ENCODE results near the gene TIAM1.

TIAM1 gene

DNA sequence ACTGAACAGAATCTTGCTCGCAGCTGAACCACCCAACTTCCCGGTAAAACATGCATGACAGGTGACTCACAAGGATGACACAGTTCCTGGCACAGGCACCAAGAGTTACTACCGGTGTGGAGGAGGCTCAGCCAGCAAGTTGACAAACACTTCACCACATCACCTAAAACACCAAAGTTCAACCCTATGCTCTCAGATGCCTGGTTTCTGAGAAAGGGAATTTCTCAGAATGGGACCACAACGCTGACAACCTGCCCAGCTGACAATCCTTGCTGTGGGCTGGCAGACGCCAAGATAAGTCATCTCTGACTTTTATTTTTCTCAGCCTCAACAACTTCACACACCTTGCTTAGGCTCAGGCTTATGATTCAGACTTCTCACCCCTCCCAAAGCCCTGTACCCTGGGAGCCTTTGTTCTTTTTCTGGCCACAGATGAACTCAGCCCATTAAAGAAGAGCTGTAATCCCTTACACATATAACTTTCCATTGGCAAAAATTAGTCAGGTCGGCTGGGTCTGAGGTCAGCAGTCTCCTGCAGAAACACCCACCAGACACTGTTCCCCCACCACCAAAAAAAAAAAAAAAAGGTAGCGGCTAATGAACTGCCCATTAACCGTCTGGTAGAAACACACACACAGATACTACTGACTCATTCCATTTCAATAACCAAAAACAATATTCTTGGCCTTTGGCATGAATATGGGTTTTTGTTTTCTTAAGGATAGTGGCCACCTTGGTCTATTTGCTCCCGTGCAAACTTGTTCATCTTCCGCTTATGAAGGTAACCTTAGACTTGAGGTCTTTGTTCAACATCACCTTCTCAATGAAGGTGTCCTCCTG lies 10.8 kb upstream of the TIAM1 start:
- DNase-seq: no peak

DNA sequence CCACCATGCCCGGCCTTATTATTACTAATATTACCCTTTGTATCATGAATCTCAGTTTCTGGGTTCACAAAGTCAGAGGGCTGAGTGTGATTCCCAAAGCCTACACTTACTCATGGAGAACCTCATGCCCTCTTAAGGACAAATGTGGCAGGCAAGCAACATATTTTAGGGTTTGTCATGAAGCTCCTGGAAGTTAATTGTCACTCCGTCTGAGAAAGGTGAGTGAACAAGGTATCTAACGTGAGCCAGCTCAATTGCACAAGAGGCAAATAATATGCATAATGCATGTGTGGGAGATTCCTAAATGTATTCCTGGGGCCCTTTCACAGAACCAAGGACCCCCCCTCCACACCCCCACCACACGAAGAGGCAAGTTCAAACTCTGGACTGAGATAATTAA lies 10.1 kb upstream of the TIAM1 start:
- DNase-seq: no peak

DNA sequence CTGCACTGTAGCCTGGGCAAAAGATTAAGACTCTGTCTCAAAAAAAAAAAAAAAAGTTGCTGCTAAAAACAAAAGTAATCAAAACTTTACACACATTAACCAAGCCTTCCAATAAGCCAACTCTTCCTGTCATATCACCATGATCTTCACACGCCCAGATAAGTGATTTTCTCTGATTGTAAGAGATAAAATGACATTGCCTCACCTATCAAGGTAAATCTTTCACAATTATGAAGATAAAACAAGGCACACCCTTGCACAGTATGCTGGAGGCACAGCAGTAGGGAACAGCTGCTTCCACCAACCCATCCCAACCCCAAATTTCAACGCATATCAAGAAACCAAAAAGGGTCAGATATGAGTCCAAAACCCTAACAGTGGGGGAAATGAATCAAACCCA lies 8.8 kb upstream of the TIAM1 start:
- DNase-seq: no peak

DNA sequence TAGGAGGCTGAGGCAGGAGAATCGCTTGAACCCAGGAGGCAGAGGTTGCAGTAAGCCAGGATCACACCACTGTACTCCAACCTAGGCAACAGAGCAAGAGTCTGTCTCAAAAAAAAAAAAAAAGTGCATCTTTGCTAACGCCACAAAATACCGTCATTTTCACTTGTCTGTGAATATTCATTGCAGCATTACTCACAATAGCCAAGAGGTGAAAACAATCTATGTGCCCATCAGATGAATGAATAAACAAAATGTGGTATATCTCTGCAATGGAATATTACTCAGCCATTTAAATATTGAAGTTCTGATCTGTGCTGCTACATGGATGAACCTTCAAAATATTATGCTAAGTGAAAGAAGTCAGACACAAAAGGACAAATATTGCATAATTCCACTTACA lies 7.9 kb upstream of the TIAM1 start:
- DNase-seq: no peak

DNA sequence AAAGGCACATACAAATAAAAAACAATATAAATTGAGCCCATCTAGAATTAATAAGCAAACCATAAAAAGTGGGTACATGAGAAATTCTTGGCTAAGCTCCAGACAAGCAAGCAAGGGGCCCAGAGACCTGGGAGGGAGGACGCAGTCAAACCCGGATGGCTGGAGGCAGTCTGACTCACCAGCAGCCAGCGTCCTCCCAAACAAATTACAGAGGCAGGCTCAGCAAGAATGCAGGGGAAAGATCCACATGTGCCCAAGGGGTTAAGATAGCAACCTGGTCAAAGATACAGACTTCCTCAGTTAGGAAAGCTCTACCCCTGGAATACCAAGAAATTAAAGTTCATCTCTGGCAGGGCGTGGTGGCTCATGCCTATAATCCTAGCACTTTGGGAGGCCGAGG lies 7.4 kb upstream of the TIAM1 start:
- DNase-seq: no peak

DNA sequence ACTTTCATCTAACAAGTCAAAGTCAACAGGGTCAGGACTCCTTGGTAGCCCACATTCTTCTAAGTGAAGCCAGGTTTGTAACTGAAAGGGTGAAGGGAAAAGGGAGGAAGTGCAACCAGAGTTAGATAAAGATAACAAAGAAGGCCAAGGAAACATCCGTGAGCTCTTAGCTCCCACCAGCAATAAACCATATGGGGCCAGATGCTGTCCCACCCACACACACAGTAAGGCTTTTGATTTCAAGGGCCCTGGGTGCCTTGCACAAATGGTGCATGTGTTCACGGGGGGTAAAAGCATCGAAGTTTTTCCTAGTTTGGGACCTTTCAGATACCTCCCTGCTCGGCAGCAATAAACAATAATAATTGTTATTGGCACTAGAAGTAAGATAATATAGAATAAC lies 5.1 kb upstream of the TIAM1 start:
- no peak for DNase-seq

DNA sequence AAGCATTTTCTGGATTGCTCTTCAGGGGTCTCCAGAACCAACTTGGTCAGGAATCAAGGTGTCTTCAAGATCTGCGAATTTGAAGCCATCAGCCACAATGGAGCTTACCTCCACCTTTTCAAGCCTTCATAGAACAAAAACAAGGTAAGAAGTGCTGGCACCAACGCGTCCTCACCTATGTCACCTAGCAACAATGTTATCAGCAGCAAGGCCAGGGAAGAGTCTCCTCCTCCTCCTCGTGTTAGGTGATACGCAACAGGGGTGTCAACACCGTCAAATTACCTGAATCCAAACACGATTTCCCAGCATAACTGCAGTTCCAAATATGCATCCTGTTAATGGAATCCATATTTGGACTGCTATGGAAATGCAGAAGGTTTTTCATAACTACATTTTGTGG lies 4.1 kb upstream of the TIAM1 start:
- no peak for DNase-seq

DNA sequence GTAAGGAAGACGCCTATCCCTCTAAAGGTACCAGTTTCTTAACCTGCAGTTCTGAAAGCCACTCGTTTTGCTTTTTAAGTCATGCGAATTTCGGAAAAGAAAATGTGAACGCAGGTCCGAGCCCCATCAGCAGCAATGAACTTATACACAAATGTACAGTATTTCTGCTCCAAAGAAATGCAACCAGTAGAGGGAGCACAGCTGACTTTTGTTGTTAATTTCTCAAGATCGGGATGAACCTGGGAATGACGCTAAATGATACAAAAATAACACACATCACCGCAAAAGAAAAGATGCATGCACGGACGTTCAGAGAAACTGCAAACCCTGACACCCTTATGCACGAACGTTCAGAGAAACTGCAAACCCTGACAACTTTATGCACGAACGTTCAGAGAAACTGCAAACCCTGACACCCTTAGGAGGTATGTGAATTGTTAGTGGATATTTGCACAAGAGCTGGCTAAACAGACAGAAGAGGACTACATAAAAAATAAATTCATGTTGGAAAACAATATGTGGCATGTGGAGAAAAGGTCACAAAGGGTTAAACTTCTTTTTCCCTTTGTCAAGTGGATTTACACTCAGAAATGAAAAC lies 3.5 kb upstream of the TIAM1 start:
- no peak for DNase-seq

DNA sequence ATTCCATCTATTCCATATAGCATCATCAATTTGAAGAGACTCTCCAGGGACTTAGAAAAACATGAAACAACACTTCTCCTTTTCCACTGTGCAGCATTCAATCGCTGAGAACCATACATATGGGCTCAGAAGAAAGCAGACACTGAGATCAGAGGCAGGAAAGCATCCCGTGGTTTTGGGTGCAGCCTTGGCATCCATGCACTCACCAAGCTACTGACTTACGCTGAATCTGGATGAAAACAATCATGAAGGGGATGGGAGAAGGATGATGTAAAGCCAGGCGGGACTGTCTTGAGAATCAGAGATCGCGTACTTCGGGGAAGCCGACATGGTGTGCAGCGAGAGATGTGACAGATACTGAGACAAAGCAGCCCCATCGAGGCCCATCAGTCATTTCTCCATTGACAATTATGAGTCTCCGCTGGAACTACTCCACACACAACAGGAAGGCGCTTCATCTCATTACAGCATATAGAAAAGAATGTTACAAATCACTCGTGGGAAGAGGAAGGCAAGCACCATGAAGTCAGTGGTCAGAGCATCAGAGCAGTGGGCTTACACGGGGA lies 2.3 kb upstream of the TIAM1 start:
- DNase-seq: no peak

DNA sequence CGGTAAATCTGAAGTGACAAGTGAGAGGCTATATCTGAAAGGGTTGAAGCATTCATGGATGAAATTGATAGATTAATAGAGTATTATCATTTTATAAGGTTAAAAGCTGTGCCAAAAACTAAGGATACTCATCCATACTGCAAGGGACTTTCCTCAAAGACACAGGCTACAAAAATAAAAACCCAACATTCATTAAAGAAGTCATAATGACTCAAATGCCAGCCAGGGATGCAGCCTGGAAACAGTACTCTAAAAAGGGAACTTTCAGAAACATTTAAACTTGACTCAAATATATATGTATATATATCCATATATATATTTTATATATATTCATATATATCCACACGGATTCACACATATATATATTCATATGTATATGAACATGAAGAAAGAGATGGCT lies 1.1 kb upstream of the TIAM1 start:
- DNase-seq: no peak

DNA sequence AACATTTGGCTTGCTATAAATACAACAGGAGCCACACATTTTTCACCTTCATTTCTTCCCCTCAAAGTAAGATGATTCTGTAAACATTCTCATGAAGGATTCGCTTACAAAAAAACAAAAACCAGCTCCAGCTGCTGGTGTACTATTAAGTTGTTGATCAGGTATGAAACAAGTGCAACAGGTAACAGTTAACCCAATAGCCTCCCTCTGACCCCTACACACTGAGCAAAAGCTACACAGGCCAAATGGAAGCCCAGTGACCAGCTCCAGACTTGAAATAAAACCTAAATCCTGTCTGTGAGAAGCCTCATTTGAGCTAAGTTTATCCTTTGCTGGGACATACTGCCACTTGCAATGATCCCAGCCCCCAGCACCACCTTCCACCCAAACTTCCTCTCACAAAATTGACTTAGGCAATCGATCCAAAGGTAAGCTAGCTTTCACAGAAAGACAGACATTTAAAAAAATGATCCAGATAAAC lies 991 bp downstream of the TIAM1 start:
- DNase-seq: no peak

DNA sequence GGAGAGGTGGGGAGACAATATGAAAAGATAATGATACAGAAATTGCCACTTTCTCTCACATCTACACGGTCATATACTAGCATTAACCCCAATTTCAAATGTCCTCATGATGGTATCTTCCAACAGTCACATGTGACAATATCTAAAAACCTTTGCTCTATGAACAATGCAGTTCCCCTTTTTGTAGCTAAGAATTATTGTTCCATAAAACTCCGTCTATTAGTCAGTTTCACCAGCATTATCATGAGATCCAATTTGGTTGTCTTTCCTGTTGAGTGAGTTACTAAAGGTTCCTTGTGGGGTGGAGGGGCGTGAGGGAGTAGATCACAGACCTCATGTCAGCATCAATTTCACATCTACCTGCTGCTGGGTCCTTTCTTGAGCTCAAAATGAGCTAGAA lies 1.7 kb downstream of the TIAM1 start:
- no peak for DNase-seq

DNA sequence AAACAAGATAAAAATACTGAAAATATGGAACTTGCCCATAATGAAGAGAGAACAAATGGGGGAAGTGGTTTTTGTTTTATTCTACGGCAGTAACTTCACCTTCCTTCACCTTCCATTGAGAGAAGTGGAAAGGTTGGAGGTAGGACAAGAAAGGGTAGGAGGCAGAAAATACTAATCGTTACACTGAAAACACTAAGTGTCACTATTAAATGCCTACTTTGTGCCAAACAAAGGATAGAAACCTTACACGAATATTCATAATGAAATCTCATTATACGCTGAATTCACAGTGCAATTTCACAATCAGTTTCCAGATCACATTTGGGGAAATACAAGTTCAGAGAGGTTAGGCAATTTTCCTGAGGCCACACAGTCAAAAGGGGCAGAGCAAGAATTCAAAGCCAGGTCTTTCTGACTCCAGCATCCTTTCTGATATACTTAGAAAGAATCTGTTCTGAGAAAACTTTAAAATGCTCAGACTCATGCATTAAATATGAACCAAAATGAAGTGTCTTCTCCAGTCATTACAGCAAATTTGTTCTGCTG lies 3.0 kb downstream of the TIAM1 start:
- no peak for DNase-seq

DNA sequence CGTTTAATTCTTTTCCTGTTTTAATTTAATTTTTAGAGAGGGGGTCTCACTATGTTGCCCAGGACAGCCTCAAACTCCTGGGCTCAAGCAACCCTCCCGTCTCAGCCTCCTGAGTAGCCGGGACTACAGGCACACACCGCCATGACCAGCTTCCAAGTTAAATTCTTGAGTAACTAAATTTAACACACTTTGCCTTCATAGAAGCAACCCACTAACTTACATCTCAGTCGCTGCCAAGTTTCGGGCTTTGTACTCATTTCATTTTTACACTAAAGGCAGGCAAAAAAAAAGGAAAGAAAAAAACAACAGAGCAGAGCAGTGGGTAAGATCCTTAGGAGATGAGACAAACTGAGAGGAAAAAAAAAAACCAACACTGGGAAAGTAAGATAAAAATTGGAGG lies 3.5 kb downstream of the TIAM1 start:
- no peak for DNase-seq

DNA sequence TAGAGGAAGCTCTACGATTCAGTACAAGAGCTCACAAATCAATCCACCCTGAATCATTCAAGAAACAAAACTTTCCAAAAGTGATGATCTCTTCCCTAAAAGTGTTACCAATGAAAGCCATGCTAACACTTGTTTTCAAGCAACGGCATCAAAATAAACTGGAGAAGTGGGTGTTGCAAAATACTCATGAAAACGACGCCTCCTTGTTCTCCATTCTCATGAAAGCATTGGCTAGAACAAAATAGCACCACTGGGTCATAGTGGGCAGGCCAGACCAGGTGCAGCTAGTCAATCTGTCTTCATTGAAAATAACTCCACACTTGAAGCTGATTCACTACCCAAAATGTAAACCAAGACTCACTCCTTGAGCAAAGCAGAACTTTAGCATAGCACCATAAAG lies 4.3 kb downstream of the TIAM1 start:
- DNase-seq: no peak

DNA sequence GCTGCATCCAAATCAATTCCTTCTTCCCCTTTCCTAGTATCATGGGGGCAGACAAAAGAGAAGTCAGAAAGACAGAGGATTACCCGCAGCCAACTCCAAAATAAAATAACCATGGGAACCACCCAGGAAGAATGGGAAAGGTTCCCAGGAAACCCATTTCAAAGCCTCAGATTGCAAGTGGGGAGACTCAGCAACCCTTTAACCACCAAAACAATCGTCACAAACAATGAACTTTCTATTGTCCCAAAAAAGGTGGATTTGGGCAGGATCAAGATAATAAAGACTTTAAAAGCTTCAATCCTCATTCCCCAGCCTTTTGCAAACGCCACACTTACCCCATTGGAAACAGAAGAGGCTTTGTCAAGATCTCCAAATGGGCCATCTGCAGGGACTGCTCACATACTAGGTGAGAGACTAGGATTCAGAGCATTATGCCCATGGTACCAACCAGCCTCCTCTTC lies 5.1 kb downstream of the TIAM1 start:
- no peak for DNase-seq

DNA sequence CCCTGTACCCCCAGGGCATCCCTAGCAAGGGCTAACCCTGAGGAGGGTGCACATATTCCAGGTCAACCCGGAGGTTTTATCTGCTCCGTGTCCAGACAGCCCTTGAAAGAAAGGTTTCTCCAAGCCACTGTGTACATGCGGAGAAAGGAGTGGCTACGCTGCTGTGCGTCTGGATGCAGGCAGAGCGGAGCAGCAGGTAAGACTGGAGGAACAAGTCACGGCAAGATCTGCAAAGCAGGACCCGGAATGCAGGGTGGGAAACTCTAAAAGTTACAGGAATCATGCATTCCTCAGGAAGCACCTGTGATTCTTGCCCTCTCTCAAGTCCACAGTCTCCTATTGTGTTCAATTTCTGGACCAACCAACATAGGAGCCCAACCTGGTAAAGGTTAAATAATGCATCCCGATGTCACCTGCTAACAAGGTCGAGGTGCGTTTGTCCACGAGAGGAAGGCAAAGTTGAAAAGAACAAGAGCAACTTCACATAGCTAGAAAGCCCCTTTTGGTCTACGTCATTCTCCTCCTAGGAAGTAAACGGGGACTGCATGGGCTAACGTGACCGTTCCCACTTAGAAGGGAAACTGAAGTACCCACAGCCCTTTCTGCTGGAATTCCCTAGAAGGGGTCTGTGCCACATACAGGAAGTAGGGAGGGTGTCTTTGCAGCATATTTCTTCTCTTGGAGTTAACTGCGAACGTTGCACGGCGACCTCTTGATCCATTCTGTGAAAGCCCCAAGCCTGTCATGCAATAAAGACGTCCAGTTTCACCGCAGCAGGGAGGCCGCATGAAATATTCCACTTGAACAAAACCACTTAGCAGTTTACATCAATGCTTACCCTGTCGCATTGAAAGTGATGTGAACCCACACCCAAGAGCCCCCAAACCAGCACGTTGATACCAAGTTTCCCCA lies 5.8 kb downstream of the TIAM1 start:
- DNase-seq: no peak

DNA sequence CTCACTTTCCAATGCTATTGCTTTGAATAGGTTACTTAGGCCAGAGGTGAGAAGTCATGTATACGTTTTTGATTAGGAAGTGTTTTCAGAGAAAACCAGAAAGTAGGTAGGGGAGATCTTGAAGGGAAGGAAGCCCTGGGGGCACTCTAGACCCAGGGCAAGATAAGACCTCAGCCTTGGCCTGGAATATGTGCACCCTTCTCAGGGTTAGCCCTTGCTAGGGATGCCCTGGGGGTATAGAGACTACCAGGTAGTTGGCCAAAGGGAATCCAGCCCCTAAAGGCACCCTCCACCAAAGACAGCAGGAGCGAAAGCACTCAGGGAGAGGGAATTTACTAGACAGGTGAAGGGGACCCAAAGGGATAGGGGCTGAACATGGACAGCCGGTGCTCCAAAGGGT lies 7.0 kb downstream of the TIAM1 start:
- DNase-seq: no peak

DNA sequence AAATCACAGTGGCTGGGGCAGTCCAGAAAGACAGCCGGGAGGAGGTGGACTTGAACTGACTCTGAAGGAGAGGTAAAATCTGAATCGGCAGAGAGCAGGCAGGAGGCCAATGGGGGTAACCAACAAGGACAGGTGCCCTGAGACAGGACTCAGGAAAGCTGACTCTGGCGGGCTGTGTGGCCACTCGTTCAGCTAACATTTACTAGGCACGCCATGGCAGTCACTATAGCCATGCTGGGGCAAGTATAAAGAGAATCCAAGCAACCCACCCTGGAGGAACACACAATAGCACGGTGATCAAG lies 7.4 kb downstream of the TIAM1 start:
- no peak for DNase-seq

DNA sequence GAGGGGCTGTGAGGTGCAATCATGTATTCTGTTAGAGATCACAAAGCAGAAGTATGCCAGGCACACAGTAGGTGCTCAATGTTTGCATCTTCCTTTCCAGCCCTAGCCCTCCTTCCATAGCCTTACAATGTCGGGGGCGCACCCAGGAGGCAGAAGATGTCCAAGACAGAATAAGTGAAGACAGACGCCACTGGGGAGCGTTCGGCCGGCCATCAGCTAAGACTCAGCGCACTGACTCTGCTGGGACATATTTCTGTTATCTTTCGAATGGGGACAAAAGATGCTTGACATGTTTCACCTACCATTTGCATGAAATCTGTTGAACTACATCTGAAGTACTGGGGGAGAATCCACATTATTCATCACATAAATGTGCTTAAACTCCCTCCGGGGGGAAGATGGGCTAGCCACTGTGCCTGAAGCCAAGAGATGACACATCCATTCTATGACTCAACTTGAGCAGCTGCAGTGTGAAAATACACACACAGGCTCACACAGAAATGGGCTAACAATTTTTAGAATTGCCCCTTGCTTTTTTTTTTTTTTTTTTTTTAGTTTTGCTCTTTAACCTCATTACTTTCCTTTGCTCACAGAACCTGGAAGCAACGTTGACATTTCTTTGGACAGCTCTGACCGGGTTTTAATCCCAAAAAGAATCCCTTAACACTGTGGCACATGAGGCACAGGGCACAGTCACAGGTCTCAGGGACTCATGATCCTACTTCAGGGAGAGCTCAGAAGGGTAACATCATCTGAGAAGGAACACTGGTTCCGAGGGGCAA lies 7.9 kb downstream of the TIAM1 start:
- no peak for DNase-seq

DNA sequence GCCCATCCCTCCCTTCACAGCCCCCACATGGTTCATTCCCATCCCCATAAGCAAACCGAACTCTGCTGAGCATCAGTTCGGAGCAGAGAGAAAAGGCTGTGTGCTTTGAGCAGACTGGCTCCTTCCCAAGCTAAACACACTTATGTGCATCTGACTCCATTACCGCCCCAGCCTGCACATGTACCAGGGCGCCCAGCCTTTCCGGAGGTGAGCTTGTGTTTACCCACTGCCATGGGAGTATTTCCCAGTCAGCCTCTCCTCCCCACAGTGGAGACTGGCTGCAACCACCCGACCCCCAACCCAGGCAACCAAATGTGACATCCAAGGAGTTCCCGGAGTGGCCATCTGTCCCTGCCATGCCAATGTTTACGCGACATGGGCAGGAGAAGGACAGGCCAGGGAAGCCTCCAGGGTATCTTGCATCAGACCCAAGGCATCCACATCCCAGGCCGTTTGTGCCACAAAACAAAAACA lies 9.4 kb downstream of the TIAM1 start:
- DNase-seq: no peak

DNA sequence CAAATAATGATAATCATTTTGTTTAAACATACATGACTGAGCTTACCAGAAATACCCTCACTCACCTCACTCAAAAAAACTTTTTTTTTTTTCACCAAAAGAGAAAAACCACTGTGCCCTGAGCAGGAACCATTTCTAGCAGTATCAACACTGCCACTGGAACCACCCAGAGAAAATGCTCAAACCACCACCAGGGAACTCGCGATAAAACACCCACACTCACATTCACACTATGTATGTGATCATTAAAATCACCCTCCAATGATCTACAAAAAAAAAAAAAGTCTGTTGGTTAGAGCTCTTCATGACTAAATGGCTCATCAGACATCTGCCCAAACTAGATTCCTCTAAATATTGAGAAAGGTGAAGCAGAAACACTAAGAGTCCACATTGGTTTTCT lies 11.5 kb downstream of the TIAM1 start:
- DNase-seq: no peak

Measured in NCI-H1930 (cell line).